Stimulated activated CD8-positive, alpha-beta memory T cell treated with anti-CD3 and anti-CD28 coated beads, Interleukin-15, amount 100 ng/mL, for 4 hours (primary cell): ENCODE measurements around the gene GALNT2.
A peak's percentile ranks its signal among the peaks of the same experiment; 100 is the strongest.

ENCODE experiments used
- DNase-seq, 2 donors: peaks; one replicate each; pipeline ENCODE4 v3.0.0-alpha.2; 2020; ENCODE audit warnings: low read depth in 2 of 2

The GALNT2 gene

DNA sequence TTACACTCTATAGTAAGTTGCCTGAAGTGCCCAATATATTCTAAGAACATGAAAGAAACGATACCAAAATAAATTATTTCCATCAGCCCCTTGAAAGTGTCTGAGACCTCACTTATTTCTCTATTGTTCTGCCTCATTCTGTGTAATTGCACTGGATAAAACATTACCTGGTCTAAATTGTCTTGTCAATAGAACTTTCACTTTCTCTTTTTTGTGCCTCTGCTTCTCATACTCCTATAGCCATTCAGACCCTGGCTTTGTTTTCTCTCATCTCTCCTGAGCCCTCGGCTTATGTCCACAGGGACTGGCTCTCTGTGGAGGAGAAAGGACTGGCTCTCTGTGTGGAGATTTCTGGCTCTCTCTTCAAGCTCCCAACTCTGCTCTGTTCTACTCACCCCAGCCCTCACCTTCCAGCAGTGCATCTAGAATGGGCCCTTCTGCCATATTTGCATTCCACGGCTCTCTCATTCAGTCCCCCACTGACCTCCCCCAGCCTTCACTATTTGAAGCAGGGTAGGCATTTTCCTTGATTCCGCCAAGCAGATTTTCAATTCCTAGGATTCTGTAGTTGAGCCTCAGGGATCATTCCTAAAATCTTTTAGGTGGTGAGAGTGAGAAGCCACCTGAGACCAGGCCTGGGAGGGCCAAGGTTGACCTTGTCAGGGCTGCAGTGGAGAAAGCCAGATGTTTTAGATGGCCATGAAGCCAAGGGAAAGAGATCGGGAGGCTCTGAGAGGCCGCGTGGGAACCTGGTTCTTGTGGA is 15.9 kb upstream of the GALNT2 start:
- no peak for DNase-seq

DNA sequence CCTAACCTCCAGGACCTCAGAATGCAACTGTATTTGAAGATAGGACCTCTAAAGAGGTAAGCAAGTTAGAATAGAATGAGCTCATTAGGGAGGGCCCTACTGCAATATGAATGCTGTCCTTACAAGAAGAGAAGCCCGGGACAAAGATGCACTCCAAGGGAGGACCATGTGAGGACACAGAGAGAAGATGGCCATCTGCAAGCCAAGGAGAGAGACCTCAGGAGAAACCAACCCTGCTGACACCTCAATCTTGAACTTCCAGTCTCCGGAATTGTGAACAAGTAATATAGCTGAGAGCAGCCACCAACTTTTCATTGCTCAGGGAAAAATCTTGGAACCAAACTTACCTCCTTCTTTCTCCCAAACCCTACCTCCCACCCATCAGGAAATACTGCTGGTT is 15.0 kb upstream of the GALNT2 start:
- no peak for DNase-seq

DNA sequence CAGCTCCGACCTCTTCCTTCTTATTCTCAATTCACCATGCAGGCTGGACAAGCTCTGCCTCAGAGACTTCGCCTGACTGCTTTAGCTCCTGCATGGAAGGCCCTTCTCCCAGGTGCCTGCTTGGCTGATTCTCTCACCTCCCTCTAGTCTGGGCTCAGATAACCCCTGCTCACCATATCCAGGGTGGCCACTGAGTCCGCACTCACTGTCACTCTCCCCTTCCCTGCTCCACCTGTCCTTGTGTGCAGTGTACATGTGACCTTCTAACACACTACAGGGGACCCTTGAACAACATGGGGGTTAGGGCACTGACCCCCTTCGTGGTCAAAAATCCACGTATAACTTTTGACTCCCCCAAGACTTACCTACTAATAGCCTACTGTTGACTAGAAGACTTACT is 14.4 kb upstream of the GALNT2 start:
- no peak for DNase-seq

DNA sequence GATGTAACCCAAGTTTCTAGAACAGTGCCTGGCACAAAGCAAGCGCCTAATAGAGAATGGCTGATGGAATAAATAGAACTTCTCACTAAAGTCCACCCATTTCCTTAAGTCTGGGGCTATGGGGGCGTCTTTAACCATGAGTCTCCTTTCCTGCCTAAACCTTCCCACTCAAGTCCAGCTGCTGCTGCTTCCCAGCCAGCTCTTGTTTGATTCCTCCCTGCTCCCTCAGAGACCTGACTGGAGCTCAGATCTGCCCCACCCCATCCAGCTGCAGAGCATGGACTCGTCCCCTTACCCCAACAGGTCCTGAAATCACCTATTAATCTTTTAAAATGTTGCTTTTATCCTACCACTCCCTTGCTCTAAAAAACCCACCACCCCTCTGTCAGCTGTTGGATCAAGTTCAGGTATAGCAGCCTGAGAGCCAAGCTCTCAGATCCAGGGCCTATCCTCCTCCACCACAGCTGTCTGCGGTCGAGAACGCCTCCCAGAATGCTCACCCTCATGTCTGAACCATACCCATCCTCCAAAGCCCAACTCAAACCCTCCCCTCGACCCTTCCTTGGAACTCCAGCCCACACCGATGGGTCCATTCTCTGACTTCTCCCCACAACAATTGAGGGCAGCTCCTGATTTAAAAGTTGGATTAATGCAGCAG is 12.8 kb upstream of the GALNT2 start:
- no peak for DNase-seq

DNA sequence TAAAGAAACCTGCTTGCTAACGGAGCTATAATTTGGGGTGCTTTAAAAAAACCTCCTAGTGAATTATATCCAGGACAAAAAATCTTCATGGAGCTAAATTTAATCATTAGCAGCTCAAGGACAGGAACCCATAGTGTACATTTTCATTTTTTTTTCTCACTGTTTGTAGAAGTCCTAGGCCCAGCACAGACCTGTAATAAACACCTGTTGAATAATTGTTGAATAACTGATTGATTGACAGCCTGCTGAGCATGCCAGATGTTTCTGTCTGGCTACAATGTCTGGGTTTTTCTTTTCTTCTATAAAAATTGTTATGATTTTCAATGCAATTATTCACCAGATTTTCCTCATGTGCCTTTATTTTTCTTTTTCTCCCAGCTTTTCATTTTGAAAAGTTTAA is 10.9 kb upstream of the GALNT2 start:
- no peak for DNase-seq

DNA sequence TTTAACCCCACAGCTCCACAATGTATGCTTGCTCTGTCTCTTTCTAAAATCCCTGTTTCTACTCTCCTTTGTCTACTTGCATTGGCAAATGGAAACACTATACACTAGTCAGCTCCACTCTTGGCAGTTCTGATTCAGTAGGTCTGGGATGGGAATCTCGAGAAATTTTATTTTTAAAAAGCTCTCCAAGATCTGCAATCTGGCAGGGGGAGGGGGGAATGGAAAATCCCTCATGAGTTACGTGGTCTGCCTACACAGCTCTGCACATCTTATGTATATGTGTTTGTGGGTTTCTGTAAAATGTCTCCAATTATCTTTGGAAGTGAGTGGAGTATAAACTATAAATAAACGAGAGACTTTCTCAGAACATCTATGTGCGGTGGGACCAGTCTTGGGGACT is 9.9 kb upstream of the GALNT2 start:
- DNase-seq, result no peak

DNA sequence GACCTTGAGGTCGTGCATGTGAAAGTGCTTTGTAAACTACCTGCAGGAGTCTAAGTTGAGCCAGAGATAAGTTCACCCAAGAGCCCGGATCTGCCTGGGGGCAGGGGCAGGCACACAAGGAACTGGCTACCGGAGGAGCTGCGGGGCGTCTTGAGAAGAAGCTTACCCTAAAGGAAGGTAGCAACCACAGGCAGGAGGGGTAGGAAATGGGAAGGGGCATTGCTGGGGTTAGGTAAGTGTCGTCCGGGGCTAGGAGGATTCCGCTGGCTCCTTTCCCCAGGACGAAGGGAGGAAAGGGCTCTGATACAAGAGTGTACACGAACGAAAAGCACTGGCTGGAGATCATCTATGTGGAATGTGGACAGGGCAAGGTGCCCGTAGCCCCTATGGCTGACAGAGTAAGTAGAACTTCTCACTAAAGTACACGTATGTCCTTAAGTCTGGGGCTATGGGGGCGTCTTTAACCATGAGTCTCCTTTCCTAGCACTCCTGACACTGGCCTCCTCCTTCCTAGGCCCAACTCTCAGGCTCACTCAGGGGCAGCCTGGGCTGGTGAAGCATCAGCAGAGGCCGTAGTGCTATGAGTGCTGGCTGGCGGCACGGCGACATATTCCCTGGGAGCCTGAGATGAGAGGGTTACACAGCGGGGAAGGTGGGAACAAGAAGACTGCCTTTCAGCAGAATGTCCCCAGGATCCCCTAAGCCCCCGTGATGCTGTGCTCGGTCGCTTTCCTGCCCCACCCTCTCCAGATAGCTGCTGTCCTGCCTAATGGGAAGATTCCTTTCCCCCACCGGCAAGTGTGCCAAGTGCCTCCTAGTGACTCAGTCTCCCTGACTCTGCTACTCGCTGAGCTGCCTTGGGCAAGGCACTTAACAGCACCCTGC is 9.1 kb upstream of the GALNT2 start:
- no peak for DNase-seq

DNA sequence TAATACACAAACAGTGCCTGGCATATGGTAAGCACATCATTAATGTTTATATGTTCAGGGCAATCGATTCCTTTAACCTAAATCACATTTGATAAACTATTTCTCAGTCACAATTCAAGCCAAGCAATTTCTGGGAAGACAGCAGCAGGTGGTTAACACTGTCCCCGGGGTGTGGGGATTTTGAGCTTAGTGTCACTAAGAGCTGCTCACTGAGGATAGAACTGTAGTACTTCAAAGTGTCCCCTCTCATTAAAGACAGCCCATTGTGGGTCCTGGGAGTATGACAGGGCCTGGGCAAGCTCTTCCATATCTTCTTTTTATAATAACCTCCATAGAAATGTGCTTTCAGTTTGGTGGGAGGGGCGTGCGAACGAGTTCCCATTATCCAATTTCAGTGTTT is 8.4 kb upstream of the GALNT2 start:
- DNase-seq, result no peak

DNA sequence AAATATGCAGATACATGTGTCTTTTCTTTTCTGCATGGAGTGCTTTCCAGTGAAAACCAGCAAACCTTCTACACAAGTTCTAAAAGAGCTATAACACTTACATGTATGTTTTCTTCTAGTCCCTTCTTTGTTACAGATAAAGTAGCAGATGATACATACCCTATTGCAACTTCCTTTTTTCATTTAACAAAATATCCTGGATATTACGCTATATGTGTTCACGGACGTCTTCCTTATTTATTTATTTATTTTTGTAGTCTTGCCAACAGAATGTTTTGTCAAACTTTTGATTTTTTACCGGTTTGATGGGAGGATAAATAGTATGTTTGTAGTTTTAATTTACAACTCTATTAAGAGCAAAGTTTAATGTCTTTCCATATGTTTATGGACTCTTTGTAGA is 5.2 kb upstream of the GALNT2 start:
- no peak for DNase-seq

DNA sequence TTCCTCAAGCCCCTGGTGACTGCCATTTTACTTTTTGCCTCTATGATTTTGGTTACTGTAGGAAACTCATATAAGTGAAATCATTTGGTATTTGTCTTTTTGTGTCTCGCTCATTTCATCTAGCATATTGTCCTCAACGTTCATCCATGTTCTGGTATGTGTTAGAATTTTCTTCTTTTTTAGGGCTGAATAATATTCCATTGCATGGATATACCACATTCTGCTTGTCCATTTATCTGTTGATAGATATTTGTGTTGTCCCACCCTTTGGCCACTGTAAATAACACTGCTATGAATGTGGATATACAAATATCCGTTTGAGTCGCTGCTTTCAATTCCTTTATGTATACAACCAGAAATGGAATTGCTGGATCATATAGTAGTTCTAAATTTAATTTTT is 4.5 kb upstream of the GALNT2 start:
- DNase-seq, result no peak

DNA sequence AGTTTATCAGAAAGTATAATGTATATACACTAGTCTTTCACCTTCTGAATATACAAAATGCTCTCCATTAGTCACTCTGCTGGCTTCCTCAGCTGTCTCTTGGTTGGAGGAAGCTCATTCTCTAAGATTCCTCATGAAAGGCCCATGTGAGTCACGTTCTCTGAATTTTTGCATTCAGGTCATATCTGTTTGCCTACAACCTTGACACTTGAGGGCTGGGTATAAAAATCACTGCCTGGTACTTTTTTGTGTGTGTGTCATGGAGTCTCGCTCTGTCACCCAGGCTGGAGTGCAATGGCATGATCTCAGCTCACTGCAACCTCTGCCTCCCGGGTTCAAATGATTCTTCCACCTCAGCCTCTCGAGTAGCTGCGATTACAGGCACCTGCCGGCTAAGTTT is 2.8 kb upstream of the GALNT2 start:
- no peak for DNase-seq

DNA sequence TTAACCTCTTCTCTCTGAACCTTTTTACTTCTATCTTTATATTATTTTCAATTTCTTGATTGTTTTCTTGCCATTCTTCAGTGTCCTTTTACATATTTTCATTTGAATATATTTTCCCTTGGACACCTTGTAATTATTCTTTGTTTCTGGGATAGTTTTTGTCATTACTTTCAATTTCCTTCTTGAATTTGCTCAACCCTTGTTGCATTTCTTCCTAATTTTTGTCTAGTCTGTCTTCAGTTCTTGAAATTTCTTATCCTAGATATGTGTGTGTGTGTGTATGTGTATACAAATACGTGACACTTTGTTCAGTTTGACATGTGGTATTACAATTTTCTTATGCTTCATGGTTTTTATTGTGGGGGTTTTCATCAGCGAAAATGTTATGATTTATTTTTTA is 1.9 kb upstream of the GALNT2 start:
- no peak for DNase-seq

DNA sequence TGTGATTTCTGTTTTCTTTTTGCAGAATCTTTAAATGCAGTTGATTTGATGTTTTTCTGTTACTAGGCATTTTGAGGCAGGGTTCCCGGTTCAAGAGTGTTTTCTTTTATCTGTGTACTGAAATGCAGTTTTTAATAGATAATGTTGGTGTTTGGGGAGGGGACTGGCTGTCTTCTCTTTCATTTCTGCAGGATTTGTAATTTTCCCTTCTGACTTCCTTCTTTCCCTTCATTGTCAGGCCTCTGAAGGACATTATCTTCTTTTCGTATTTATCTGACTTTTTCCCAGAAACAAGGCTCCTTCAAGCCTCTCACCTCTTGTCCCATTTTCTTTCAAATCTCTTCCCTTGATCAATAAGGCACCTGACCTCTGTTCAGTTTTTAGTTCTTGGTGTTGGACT is 1.5 kb upstream of the GALNT2 start:
- DNase-seq, result no peak

DNA sequence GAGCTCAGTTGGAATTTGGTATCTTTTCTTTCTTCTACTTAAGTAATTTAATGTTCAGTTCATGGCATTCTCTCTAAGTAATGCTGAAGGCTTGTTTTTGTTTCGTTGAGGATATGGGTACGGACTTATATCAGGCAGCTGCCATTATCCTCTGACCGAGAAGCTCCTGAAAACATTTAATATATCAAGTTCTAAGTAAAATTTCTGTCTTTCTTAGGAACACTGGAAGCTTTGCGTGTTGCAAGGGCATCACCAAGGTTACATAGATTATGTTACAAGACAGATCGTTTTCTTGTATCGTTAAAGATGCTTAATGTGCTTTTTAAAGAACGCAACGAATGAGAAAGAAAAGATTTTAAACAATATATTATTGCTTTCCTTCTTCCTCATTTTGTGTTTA is 1.0 kb upstream of the GALNT2 start:
- DNase-seq, result no peak

DNA sequence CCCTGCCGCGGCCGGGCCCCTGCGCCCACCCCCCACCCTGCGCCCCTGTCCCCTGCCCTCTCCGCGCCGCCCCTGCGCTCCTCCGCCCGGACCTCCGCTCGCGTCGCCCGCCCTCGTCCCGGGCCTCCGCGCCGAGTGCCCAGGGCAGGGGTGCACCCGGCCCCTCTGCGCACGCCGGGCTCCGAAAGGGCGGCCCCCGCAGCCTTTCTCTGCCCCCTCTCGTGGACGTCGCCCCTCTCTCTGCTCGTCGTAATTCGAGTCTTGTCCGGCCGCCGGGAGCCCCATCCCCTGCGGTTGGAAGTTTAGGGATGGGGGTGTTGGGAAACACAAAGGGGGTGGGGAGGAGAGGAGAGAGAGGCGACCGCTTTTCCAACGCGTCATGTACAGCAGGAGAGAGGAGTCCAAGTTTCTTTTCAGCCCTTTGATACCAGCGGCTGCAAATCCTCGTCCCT is 407 bp downstream of the GALNT2 start:
- peak in 1 of 2 donors; percentile 7 for DNase-seq

DNA sequence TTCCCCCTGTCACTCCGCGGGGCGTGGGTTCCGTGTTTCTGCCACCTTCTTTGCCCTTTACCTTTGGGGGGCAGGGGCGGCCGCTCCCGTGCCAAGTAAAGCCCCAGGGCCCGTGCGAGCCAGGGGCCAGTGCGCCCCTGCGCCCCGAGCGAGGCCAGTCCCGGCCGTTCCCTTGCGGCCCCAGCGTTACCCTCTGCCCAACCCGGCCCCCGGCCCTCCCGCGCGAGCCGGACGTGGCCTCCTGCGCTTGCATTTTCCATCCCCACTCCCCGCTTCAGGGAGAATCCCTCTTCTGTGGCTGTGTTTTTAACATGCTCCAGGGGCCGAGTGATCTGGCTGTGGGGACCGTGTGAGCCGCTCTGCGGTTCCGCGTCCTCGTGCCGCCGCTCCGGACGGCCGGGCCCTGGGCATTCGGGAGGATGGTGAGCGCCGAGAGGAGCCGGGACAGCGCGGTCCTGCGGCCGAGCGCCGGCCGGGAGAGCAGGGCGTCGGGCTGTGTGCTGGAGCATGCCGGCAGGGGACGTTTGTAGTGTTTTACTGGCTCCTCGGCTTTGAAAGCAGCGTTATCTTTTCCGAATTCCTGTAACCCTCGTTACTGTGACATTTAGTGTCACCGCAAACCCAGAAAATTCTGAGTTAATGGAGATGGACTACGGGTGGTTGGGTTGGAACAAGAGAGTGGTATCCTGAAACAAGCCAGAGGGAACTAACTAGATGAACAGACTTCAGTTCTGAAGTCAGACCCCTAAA is 1.0 kb downstream of the GALNT2 start:
- DNase-seq, result no peak

DNA sequence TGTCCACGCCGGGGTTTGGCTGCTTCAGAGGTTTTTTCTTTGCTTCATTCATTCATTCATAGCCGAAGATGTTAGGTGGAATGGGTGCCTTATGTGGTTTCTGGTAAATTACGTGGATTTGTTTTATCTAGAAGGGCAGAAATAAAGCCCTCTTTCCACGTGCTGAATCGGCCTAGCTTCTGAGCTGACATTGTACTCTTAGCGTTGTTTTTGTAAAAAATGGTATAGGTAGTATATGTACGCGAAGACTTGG is 1.5 kb downstream of the GALNT2 start:
- DNase-seq, result no peak

DNA sequence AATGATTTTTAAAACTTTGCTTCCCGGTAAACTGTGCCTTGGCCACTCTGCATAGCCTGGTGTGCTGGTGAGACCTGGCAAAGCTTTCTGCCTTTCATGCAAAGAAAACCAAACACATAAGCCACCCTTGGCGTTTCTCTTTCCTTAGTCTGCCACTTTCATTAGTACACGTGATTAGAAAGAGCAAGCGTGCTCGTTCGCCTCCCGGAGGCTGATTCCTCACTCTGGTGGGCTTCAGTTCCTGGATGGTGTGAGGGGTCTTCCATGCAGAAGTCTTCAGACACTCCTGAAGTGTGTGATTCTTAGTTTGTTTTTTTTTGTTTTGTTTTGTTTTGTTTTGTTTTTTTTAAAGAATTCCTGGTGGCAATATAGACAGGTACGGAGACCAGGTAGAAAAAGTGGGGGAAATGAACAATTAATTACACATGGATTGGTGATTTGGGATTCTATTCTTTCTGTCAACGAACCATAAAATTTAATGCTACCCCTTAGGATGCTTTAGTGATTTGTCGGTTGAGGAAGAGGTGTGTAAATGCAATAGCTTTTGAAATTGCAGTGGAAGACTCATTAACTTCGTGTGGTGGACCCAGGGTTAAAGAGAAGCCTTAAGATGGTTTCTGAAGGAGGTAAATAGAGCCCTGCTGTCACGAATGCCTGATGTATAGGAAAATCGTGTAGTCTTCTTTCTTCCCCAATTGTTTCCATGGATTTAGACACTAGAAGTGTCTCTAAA is 2.1 kb downstream of the GALNT2 start:
- DNase-seq, result no peak

DNA sequence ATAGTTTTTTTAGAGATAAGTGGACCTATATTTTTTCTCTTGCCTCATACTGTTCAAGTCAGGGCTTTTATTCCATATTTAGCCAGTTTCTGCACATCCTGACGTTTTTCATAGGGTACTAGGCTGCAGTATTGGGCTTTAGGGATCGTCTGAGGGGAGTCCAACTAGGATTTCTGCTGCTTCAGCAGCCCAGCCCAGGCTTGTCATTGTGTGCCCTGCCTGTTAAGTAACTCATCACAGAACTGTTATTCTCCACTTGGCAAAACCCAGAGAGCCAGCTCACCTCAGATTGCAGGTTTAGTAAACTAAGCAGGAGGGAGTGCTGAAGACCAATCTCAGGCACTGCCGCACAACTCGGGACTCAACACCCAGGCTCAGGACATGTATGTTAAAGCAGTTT is 2.8 kb downstream of the GALNT2 start:
- DNase-seq, result no peak

DNA sequence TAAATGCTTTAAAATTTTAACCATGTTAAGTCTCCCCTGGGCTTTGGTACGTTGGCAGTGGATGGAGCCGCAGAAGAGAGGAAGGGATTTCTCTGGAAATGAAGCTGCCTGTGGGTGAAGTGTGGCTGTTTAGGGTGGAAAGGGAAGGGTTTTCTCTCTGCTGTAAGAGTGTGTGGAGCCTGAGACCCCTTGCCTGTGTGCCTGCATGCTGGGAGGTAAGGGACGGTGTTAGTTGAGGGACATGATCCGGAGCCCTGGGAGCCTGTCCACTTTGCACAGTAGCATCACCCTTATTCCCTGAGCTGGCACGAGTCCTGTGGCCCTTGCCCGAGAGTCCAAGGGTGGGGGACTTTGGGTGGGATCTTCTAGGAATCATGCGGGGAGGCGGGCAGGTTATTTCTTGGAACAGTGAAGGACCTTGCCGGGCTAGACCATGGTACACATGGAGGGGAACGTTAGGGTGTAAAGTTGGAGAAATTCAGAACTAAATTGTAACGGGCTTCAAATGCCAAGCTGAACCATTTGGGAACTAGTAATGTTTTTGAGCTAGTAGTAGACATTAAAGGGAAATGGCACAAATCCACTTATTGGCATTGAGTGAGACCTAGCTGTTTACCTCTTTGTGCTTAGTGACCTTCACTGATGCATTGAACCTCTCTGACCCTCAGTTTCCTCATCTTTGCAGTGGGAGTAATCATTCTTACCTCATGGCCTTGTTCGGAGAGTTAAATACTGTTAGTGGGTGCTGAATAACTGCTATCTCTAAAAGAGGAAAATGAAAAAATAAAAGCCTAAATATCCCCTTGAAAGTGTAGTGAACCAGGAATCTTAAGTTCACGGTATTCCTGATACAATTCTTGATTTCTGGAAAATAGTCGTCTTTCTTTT is 3.5 kb downstream of the GALNT2 start:
- DNase-seq, result no peak

DNA sequence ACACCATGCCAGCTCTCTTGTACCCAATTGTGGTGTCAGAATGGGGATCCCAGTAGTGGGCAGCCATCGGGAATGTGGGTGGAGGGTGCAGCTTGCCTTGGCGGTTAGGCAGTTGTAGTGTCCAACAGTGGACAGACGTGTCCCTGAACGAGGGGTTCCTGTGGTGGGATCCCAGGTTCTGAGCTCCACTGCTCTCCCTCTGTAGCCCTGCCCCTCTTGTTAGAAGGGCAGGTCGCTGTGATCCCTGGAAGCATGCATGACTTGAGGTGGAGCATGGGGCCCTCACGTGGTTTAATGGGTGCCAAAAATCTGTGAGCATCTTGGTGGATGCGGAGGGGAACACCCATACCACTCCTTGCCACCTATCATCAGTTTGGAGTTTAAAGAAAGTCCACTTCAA is 4.3 kb downstream of the GALNT2 start:
- no peak for DNase-seq
